ENCODE measurements around the gene CTNND2.
"Not testable (repeated sequence)": the region's sequence is repeated elsewhere in the genome, so short reads cannot be mapped to it uniquely, and the experiment has no call there.

CTNND2 gene

DNA sequence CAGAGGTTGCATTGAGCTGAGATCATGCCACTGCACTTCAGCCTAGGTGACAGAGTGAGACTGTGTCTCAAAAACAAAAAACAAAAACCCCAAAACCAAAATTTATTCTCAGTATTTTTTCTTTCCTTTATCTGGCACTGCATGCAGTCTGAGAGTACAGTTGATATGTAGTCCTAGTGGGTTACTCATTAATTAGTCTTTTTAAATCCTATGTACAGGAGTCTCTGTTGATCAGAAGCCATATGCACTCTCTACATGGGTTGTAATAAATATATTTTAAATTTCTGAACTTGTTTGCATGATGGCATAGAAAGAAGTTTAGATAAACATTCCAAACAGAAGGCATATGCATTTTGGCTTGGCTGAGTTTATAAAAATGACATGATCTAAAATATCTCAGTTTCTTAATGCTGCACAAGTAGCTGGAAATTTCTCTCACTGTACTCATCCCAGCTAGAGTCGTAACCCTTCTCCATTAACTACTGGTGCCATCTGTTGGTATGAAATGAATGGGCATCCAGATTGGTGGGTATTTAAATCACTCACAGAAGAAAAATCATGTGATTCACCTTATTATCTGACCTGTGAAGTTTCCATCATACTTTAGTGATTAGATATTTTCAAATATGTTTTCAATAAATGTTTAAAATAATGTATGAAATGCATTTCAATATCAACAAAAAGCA lies 284.8 kb downstream of the CTNND2 start:
- DNase-seq (no peak), ATAC-seq (no peak)
- H3K4me3 Mint-ChIP-seq: no peak overlapping the region
- H3K9me3 Mint-ChIP-seq: peaks cover 6 to 9% of the 10 kb centered on the region in 2 donors
- no peak overlapping the region for H3K27ac Mint-ChIP-seq
- H3K4me1 Mint-ChIP-seq: no peaks in the 10 kb centered on the region
- no peaks in the 10 kb centered on the region for H3K27me3 Mint-ChIP-seq

DNA sequence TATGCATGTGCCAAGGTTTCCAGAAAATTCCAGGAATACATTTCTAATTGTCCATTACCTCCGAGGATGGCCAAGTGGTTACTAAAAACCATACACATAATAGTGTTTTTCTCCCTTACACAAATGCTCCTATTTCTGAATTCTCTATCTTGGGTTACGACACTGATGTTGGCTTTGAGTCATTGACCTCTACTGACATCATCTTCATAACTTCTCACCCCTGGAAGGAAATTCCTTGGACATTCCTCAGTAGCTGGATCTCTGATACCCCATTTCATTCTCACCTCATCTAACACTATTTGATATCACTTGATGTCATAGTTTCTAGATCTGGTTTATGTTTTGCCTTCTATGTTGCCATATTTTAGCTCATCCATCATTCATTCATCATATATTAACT lies 287.2 kb downstream of the CTNND2 start:
- DNase-seq (no peak), ATAC-seq (no peak)
- no peaks in the 10 kb centered on the region for H3K4me1 Mint-ChIP-seq
- no peaks in the 10 kb centered on the region for H3K27me3 Mint-ChIP-seq
- H3K27ac Mint-ChIP-seq: no peak overlapping the region
- peaks cover 0 to 6% of the 10 kb centered on the region in 2 donors for H3K9me3 Mint-ChIP-seq
- H3K4me3 Mint-ChIP-seq: no peak overlapping the region

- H3K4me1 Mint-ChIP-seq: not testable (repeated sequence)
These were observed 287.6 kb downstream of the CTNND2 start for GRCh38 chr5:11616624-11617023.

GRCh38 chr5:11611011-11611410 lies 293.2 kb downstream of the CTNND2 start:
- H3K4me3 Mint-ChIP-seq: no peak overlapping the region
- H3K27ac Mint-ChIP-seq: no peak overlapping the region
- no peaks in the 10 kb centered on the region for H3K4me1 Mint-ChIP-seq
- no peak for DNase-seq
- peaks cover 9 to 12% of the 10 kb centered on the region in 2 donors for H3K9me3 Mint-ChIP-seq
- H3K27me3 Mint-ChIP-seq: no peaks in the 10 kb centered on the region
- ATAC-seq: no peak

More at GRCh38 chr5:11616624-11617023, 287.6 kb downstream of the CTNND2 start:
- H3K27ac Mint-ChIP-seq, H3K4me3 Mint-ChIP-seq, H3K27me3 Mint-ChIP-seq, H3K9me3 Mint-ChIP-seq, DNase-seq, ATAC-seq: not testable (repeated sequence)

GRCh38 chr5:11609570-11610303 lies 294.5 kb downstream of the CTNND2 start:
- no peak overlapping the region for H3K27ac Mint-ChIP-seq
- no peaks in the 10 kb centered on the region for H3K27me3 Mint-ChIP-seq

GRCh38 chr5:11608530-11608929 lies 295.7 kb downstream of the CTNND2 start:
- no peak for DNase-seq
- H3K4me1 Mint-ChIP-seq: no peaks in the 10 kb centered on the region
- peaks cover 9 to 12% of the 10 kb centered on the region in 2 donors for H3K9me3 Mint-ChIP-seq
- ATAC-seq: no peak
- no peak overlapping the region for H3K27ac Mint-ChIP-seq
- H3K27me3 Mint-ChIP-seq: no peaks in the 10 kb centered on the region
- H3K4me3 Mint-ChIP-seq: no peak overlapping the region

More at GRCh38 chr5:11609570-11610303, 294.5 kb downstream of the CTNND2 start:
- no peaks in the 10 kb centered on the region for H3K4me1 Mint-ChIP-seq
- peaks cover 9 to 12% of the 10 kb centered on the region in 2 donors for H3K9me3 Mint-ChIP-seq
- H3K4me3 Mint-ChIP-seq: no peak overlapping the region
- ATAC-seq (no peak), DNase-seq (no peak)

GRCh38 chr5:11607944-11608483 lies 296.2 kb downstream of the CTNND2 start:
- Mint-ChIP-seq H3K27ac (no peak overlapping the region), H3K9me3 (peaks cover 9 to 12% of the 10 kb centered on the region in 2 donors), H3K4me1 (no peaks in the 10 kb centered on the region), H3K4me3 (no peak overlapping the region), H3K27me3 (no peaks in the 10 kb centered on the region)
- no peak for ATAC-seq
- no peak for DNase-seq

DNA sequence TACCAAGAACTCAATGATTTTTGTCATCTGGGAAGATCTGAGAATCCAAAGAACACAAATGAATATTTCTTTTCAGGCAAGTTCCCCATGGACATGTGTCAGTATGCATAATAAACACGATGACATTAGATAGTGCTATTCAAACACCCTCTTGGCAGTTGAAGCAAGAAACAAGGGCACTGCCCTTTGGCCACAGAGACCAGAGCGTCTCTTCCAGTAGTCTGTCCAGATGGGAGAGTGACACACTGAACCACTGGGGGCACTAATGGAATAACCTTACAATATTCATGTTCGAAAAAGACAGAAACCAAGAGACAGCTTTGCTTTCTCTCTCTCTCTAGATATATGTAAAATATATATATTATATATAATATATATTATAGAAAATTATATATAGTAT lies 301.9 kb downstream of the CTNND2 start:
- DNase-seq (no peak), ATAC-seq (no peak)
- Mint-ChIP-seq H3K4me1 (no peaks in the 10 kb centered on the region), H3K27ac (no peak overlapping the region), H3K4me3 (no peak overlapping the region), H3K9me3 (no peaks in the 10 kb centered on the region), H3K27me3 (no peaks in the 10 kb centered on the region)

GRCh38 chr5:11599499-11599898 lies 304.7 kb downstream of the CTNND2 start:
- ATAC-seq (no peak), DNase-seq (no peak)
- H3K27me3 Mint-ChIP-seq: no peaks in the 10 kb centered on the region
- H3K9me3 Mint-ChIP-seq: no peaks in the 10 kb centered on the region
- H3K4me1 Mint-ChIP-seq: no peaks in the 10 kb centered on the region
- no peak overlapping the region for H3K27ac Mint-ChIP-seq
- no peak overlapping the region for H3K4me3 Mint-ChIP-seq

GRCh38 chr5:11596657-11597071 lies 307.6 kb downstream of the CTNND2 start:
- no peak for DNase-seq
- H3K4me1 Mint-ChIP-seq: no peaks in the 10 kb centered on the region
- ATAC-seq: no peak

GRCh38 chr5:11596185-11596584 lies 308.1 kb downstream of the CTNND2 start:
- no peaks in the 10 kb centered on the region for H3K27me3 Mint-ChIP-seq
- no peak for DNase-seq
- H3K4me1 Mint-ChIP-seq: no peaks in the 10 kb centered on the region
- H3K9me3 Mint-ChIP-seq: no peaks in the 10 kb centered on the region
- H3K4me3 Mint-ChIP-seq: no peak overlapping the region
- no peak overlapping the region for H3K27ac Mint-ChIP-seq
- no peak for ATAC-seq

More at GRCh38 chr5:11596657-11597071, 307.6 kb downstream of the CTNND2 start:
- Mint-ChIP-seq H3K9me3 (no peaks in the 10 kb centered on the region), H3K4me3 (no peak overlapping the region), H3K27ac (no peak overlapping the region), H3K27me3 (no peaks in the 10 kb centered on the region)

DNA sequence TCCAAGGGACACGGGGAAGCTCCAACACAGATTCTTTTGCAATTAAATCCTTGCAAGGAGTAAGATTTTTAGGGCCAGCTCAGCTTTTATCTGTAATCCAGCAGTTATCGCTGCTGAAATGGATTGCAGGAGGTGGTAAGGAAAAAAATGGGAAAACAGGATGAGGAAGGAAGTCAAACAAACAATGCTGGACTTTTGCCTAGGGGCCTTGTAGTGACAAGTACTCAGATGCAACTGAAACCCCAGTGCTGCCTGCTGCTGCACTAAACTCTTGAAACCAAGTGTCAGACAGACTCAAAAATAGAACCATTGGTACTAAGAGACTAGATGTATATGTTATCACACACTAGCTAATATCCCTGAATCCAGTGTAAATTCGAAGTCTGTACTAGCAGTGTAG lies 309.2 kb downstream of the CTNND2 start:
- no peak for ATAC-seq
- Mint-ChIP-seq H3K4me1 (no peaks in the 10 kb centered on the region), H3K9me3 (no peaks in the 10 kb centered on the region), H3K27ac (no peak overlapping the region), H3K4me3 (no peak overlapping the region), H3K27me3 (no peaks in the 10 kb centered on the region)
- no peak for DNase-seq

DNA sequence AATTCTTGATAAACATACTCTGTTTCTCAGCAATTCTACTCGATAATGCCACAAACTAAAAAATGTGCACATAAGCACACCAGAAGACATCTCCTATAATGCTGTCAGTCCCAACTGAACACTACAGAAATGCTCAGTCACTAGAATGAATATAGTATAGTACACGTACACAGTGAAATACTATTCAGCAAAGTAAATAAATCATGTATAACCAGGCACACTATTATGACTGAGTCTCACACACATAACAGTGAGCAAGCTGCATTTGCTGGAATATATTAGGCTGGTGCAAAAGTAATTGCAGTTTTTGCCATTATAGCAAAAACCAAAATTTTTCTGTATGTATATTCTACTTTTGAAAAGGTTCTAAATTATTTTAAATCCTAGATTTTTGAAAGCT lies 310.2 kb downstream of the CTNND2 start:
- Mint-ChIP-seq H3K9me3 (no peaks in the 10 kb centered on the region), H3K27ac (no peak overlapping the region), H3K4me3 (no peak overlapping the region), H3K4me1 (no peaks in the 10 kb centered on the region), H3K27me3 (no peaks in the 10 kb centered on the region)
- no peak for ATAC-seq
- no peak for DNase-seq

DNA sequence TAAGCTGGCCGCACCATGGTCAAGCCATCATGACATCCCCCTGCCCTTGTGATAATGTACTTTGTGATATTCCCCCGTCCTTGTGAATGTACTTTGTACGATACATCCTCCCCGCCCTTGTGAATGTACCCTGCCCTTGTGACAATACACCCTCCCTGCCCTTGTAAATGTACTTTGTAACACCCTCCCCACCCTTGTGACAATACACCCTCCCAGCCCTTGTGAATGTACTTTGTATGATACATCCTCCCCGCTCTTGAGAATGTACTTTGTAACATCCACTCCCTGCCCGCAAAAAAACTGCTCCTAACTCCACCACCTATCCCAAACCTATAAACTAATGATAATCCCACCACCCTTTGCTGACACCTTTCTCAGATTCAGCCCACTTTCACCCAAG lies 313.8 kb downstream of the CTNND2 start:
- no peak overlapping the region for H3K4me3 Mint-ChIP-seq
- no peaks in the 10 kb centered on the region for H3K9me3 Mint-ChIP-seq
- no peaks in the 10 kb centered on the region for H3K27me3 Mint-ChIP-seq
- H3K27ac Mint-ChIP-seq: no peak overlapping the region
- ATAC-seq (no peak), DNase-seq (no peak)
- H3K4me1 Mint-ChIP-seq: no peaks in the 10 kb centered on the region

- H3K4me3 Mint-ChIP-seq: no peak overlapping the region
- DNase-seq: no peak
- ATAC-seq: no peak
- no peak overlapping the region for H3K27ac Mint-ChIP-seq
- H3K9me3 Mint-ChIP-seq: no peaks in the 10 kb centered on the region
- no peaks in the 10 kb centered on the region for H3K4me1 Mint-ChIP-seq
- no peaks in the 10 kb centered on the region for H3K27me3 Mint-ChIP-seq
These were observed 315.4 kb downstream of the CTNND2 start for GRCh38 chr5:11588803-11589202.

DNA sequence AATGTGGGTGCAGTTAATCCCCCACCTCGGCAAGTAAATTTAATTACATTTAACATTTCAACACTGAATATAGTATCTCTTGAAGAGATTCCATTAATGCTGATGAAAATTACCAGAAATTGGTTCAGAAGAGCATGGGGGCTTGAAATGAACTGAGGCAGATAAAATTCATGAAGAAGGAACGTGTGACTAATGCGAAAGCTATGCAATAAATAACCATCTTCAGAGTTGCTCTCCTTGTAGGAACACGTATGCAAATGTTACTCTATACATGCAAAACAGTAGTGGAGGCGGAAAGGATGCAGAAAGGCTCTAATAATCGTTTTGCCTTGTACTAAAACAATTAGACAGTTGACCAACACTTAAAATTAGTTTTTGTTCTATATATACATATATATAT lies 320.2 kb downstream of the CTNND2 start:
- Mint-ChIP-seq H3K27ac (no peak overlapping the region), H3K4me1 (no peaks in the 10 kb centered on the region), H3K27me3 (no peaks in the 10 kb centered on the region), H3K9me3 (no peaks in the 10 kb centered on the region), H3K4me3 (no peak overlapping the region)
- no peak for DNase-seq
- ATAC-seq: no peak

All from stimulated activated naive CD8-positive, alpha-beta T cell treated with anti-CD3 and anti-CD28 coated beads, Interleukin-15, amount 100 ng/mL, for 72 hours (primary cell).